ENCODE results near the gene PEMT.

The PEMT gene

GRCh38 chr17:17497065-17497844, 94.3 kb downstream of the PEMT start:
- Histone ChIP-seq H3K4me1 (ENCODE audit: control insufficient read depth, insufficient read depth, low read length) (peaks cover 28% of the 10 kb centered on the region), H3K27ac (ENCODE audit: low read length) (peak overlapping the region; percentile 62), H3K36me3 (ENCODE audit: control insufficient read depth in 2 of 2, insufficient read depth in 2 of 2, low read length in 2 of 2) (peaks cover 3% of the 10 kb centered on the region in 2 donors), H3K27me3 (ENCODE audit: control insufficient read depth in 1 of 2, insufficient read depth in 2 of 2, low read length in 2 of 2) (no peaks in the 10 kb centered on the region), H3K9me3 (ENCODE audit: control insufficient read depth in 2 of 2, low read length in 2 of 2) (no peaks in the 10 kb centered on the region), H3K9ac (ENCODE audit: low read length in 2 of 2) (peak overlapping the region in 1 of 2 donors; percentile 57), H3K4me3 (ENCODE audit: low read length in 2 of 2) (peak overlapping the region in 1 of 2 donors; percentile 80)

- Histone ChIP-seq H3K27me3 (ENCODE audit: control insufficient read depth in 1 of 2, insufficient read depth in 2 of 2, low read length in 2 of 2) (no peaks in the 10 kb centered on the region), H3K4me1 (ENCODE audit: control insufficient read depth, insufficient read depth, low read length) (peaks cover 28% of the 10 kb centered on the region), H3K27ac (ENCODE audit: low read length) (peak within 1 kb of the TSS; percentile 62), H3K36me3 (ENCODE audit: control insufficient read depth in 2 of 2, insufficient read depth in 2 of 2, low read length in 2 of 2) (peaks cover 10% of the 10 kb centered on the region in 2 donors), H3K9ac (ENCODE audit: low read length in 2 of 2) (peak within 1 kb of the TSS; percentile 57 to 68), H3K4me3 (ENCODE audit: low read length in 2 of 2) (peak within 1 kb of the TSS; percentile 80 to 84), H3K9me3 (ENCODE audit: control insufficient read depth in 2 of 2, low read length in 2 of 2) (no peaks in the 10 kb centered on the region)
Observed at GRCh38 chr17:17496189-17497064, 95.1 kb downstream of the PEMT start, which contains the start of gene RASD1. TSS of gene RASD1 (minus strand) at chr17:17496395. CDS start at chr17:17496181, 214 bp downstream.

GRCh38 chr17:17495536-17496188, 95.8 kb downstream of the PEMT start:
- peak overlapping the region; percentile 71 to 80 for H3K4me3 ChIP-seq (ENCODE audit: low read length in 2 of 2)
- H3K27me3 ChIP-seq (ENCODE audit: control insufficient read depth in 1 of 2, insufficient read depth in 2 of 2, low read length in 2 of 2): no peaks in the 10 kb centered on the region
- peaks cover 28% of the 10 kb centered on the region for H3K4me1 ChIP-seq (ENCODE audit: control insufficient read depth, insufficient read depth, low read length)
- H3K27ac ChIP-seq (ENCODE audit: low read length): no peak overlapping the region
- peak overlapping the region in 1 of 2 donors; percentile 68 for H3K9ac ChIP-seq (ENCODE audit: low read length in 2 of 2)
- peaks cover 16 to 18% of the 10 kb centered on the region in 2 donors for H3K36me3 ChIP-seq (ENCODE audit: control insufficient read depth in 2 of 2, insufficient read depth in 2 of 2, low read length in 2 of 2)
- no peaks in the 10 kb centered on the region for H3K9me3 ChIP-seq (ENCODE audit: control insufficient read depth in 2 of 2, low read length in 2 of 2)

GRCh38 chr17:17494870-17495535, 96.5 kb downstream of the PEMT start:
- no peak overlapping the region for H3K9ac ChIP-seq (ENCODE audit: low read length in 2 of 2)
- no peak overlapping the region for H3K27ac ChIP-seq (ENCODE audit: low read length)
- H3K9me3 ChIP-seq (ENCODE audit: control insufficient read depth in 2 of 2, low read length in 2 of 2): no peaks in the 10 kb centered on the region
- peaks cover 28% of the 10 kb centered on the region for H3K4me1 ChIP-seq (ENCODE audit: control insufficient read depth, insufficient read depth, low read length)
- H3K4me3 ChIP-seq (ENCODE audit: low read length in 2 of 2): peak overlapping the region; percentile 71 to 80
- no peaks in the 10 kb centered on the region for H3K27me3 ChIP-seq (ENCODE audit: control insufficient read depth in 1 of 2, insufficient read depth in 2 of 2, low read length in 2 of 2)
- peaks cover 19 to 20% of the 10 kb centered on the region in 2 donors for H3K36me3 ChIP-seq (ENCODE audit: control insufficient read depth in 2 of 2, insufficient read depth in 2 of 2, low read length in 2 of 2)

- peaks cover 19 to 23% of the 10 kb centered on the region in 2 donors for H3K36me3 ChIP-seq (ENCODE audit: control insufficient read depth in 2 of 2, insufficient read depth in 2 of 2, low read length in 2 of 2)
- H3K9me3 ChIP-seq (ENCODE audit: control insufficient read depth in 2 of 2, low read length in 2 of 2): no peaks in the 10 kb centered on the region
- H3K4me3 ChIP-seq (ENCODE audit: low read length in 2 of 2): peak overlapping the region in 1 of 2 donors; percentile 80
- H3K27ac ChIP-seq (ENCODE audit: low read length): no peak overlapping the region
- H3K4me1 ChIP-seq (ENCODE audit: control insufficient read depth, insufficient read depth, low read length): peaks cover 28% of the 10 kb centered on the region
- H3K27me3 ChIP-seq (ENCODE audit: control insufficient read depth in 1 of 2, insufficient read depth in 2 of 2, low read length in 2 of 2): no peaks in the 10 kb centered on the region
- no peak overlapping the region for H3K9ac ChIP-seq (ENCODE audit: low read length in 2 of 2)
Observed at GRCh38 chr17:17494499-17494869, 97.0 kb downstream of the PEMT start.

- Histone ChIP-seq H3K27ac (ENCODE audit: low read length) (no peak overlapping the region), H3K4me3 (ENCODE audit: low read length in 2 of 2) (no peak overlapping the region), H3K4me1 (ENCODE audit: control insufficient read depth, insufficient read depth, low read length) (peaks cover 28% of the 10 kb centered on the region), H3K9me3 (ENCODE audit: control insufficient read depth in 2 of 2, low read length in 2 of 2) (no peaks in the 10 kb centered on the region), H3K27me3 (ENCODE audit: control insufficient read depth in 1 of 2, insufficient read depth in 2 of 2, low read length in 2 of 2) (no peaks in the 10 kb centered on the region), H3K9ac (ENCODE audit: low read length in 2 of 2) (no peak overlapping the region), H3K36me3 (ENCODE audit: control insufficient read depth in 2 of 2, insufficient read depth in 2 of 2, low read length in 2 of 2) (peaks cover 19 to 24% of the 10 kb centered on the region in 2 donors)
Observed at GRCh38 chr17:17493986-17494466, 97.5 kb downstream of the PEMT start.

- H3K27me3 ChIP-seq (ENCODE audit: control insufficient read depth in 1 of 2, insufficient read depth in 2 of 2, low read length in 2 of 2): no peaks in the 10 kb centered on the region
- H3K9ac ChIP-seq (ENCODE audit: low read length in 2 of 2): no peak overlapping the region
- H3K4me3 ChIP-seq (ENCODE audit: low read length in 2 of 2): no peak overlapping the region
- no peak overlapping the region for H3K27ac ChIP-seq (ENCODE audit: low read length)
- H3K9me3 ChIP-seq (ENCODE audit: control insufficient read depth in 2 of 2, low read length in 2 of 2): no peaks in the 10 kb centered on the region
- H3K4me1 ChIP-seq (ENCODE audit: control insufficient read depth, insufficient read depth, low read length): peaks cover 28% of the 10 kb centered on the region
- peaks cover 19 to 28% of the 10 kb centered on the region in 2 donors for H3K36me3 ChIP-seq (ENCODE audit: control insufficient read depth in 2 of 2, insufficient read depth in 2 of 2, low read length in 2 of 2)
Observed at GRCh38 chr17:17493249-17493985, 98.1 kb downstream of the PEMT start.

- no peak overlapping the region for H3K4me3 ChIP-seq (ENCODE audit: low read length in 2 of 2)
- H3K9me3 ChIP-seq (ENCODE audit: control insufficient read depth in 2 of 2, low read length in 2 of 2): no peaks in the 10 kb centered on the region
- no peak overlapping the region for H3K27ac ChIP-seq (ENCODE audit: low read length)
- H3K27me3 ChIP-seq (ENCODE audit: control insufficient read depth in 1 of 2, insufficient read depth in 2 of 2, low read length in 2 of 2): no peaks in the 10 kb centered on the region
- H3K9ac ChIP-seq (ENCODE audit: low read length in 2 of 2): no peak overlapping the region
- H3K4me1 ChIP-seq (ENCODE audit: control insufficient read depth, insufficient read depth, low read length): peaks cover 28% of the 10 kb centered on the region
- peaks cover 26 to 30% of the 10 kb centered on the region in 2 donors for H3K36me3 ChIP-seq (ENCODE audit: control insufficient read depth in 2 of 2, insufficient read depth in 2 of 2, low read length in 2 of 2)
Observed at GRCh38 chr17:17492571-17492970, 98.9 kb downstream of the PEMT start.

- Histone ChIP-seq H3K9ac (ENCODE audit: low read length in 2 of 2) (no peak overlapping the region), H3K4me1 (ENCODE audit: control insufficient read depth, insufficient read depth, low read length) (peaks cover 26% of the 10 kb centered on the region), H3K9me3 (ENCODE audit: control insufficient read depth in 2 of 2, low read length in 2 of 2) (no peaks in the 10 kb centered on the region), H3K36me3 (ENCODE audit: control insufficient read depth in 2 of 2, insufficient read depth in 2 of 2, low read length in 2 of 2) (peaks cover 28 to 33% of the 10 kb centered on the region in 2 donors), H3K27me3 (ENCODE audit: control insufficient read depth in 1 of 2, insufficient read depth in 2 of 2, low read length in 2 of 2) (no peaks in the 10 kb centered on the region), H3K27ac (ENCODE audit: low read length) (no peak overlapping the region), H3K4me3 (ENCODE audit: low read length in 2 of 2) (no peak overlapping the region)
Observed at GRCh38 chr17:17492085-17492484, 99.4 kb downstream of the PEMT start.
